LHCN-M2 (cell line): ENCODE results near the gene TRAM2. TPM values are rescaled to one million over a fixed set of nuclear protein-coding genes. Genes with fewer than 3 reads are reported as not detected.
"Not testable (repeated sequence)": the region's sequence is repeated elsewhere in the genome, so short reads cannot be mapped to it uniquely, and the experiment has no call there.

ENCODE experiments used
- DNase-seq: peaks from one replicate; pipeline ENCODE4 v3.0.0-alpha.2; 2012; ENCODE audit warnings: low read depth
- total RNA-seq: library from RNA; depleted of rRNA; stranded (reverse); fragments of >200 nt; gene quantifications from 2 replicates; pipeline ENCODE4 v1.2.3, GENCODE V29; 2014; rRNA removed

The TRAM2 gene
- total RNA-seq, 1 experiment from 2014 or later: 124 TPM

DNA sequence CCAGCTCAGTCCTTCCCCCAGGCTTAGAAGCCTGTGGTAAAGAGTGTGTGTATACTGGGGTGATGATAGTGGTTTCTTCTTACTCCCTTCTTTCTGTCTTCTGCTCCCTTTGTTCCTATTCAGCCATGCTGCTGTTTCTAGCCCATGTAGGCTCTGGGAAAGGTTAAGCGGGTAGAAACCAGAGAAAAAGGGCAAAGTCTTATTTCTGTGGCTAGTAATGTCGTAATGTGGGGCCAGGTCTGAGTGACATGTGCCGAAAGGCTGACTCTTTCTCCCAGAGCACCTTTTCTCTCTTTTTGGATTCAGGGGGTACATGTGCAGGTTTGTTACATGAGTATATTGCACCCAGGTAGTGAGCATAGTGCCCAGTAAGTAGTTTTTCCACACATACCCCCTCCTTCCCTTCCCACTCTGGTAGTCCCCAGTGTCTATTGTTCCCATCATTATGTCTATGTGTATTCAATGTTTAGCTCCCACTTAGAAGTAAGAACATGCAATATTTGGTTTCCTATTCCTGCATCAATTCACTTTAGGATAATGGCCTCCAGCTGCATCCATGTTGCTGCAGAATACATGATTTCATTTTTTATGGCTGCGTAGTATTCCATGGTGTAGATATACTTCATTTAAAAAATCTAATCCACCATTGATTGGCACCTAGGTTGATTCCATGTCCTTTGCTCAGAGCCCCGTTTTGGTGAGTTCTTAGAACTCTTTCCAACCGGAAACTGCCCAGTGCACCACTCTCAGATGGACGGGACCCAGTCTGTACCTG, 82.4 kb downstream of the TRAM2 start:
- no peak for DNase-seq

- DNase-seq: no peak
Measured at GRCh38 chr6:52493669-52494068, 83.2 kb downstream of the TRAM2 start.

DNA sequence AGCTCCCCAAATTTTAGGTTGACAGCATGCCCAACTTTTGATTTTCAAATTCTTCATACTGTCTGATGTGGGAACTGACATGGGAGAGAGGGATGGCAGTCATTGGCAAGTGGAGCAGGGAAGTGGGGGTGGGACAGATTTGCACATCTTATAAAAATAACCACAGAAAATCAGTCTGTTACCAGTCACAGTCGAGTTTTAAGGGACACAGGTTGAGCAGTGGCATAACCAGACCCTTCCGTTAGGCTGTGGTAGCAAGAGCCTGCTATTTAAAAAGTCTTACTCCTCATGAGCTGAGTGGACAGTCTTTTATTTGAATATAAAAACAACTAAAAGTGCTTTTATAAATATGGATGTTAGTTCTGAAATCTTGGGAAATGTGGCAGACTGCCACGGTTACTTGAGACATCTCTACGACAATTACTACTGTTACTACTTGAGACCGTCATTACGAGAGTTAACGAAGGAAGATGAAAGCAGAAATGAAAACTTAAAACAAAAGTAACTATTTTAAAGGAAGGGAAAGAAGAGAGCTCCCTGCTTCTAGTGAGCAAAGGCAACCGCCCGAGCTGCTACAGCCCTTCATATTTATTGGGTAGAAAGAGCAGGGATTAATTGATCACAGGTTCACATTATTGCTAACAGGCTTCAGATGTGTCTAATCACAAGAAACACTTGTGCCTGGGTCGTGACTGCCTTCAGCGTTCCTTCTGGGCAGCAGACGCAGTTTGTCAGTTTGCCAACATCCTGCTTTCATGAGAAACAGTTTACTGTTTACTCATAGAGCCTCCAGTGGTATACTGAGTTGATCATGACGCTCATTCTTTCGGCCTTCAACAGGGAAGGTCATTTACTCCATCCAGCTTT, 85.4 kb downstream of the TRAM2 start:
- no peak for DNase-seq

DNA sequence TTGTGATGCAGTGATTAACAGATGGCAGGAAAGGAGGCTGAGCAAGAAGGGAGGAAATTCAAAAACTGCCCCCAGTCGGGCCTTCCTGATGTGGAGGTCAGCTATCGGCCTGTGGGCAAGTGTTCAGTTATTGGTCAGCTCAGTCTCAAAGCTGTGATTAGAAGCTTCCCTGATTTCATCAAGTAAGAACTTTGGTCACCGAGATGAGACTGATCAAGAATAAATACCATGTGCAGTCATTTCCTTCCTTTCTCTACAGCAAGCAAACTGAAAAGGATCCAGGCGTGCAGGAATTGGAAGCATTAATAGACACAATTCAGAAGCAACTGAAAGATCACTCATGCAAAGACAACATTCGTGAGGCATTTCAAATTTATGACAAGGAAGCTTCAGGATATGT, 87.0 kb downstream of the TRAM2 start:
- no peak for DNase-seq

- no peak for DNase-seq
Measured at GRCh38 chr6:52483671-52484003, 93.2 kb downstream of the TRAM2 start.

- DNase-seq: no peak
Measured at GRCh38 chr6:52482903-52483670, 93.8 kb downstream of the TRAM2 start.

GRCh38 chr6:52475307-52475706, 101.6 kb downstream of the TRAM2 start:
- DNase-seq: no peak

- DNase-seq: no peak
Measured at GRCh38 chr6:52474173-52474572, 102.7 kb downstream of the TRAM2 start.

GRCh38 chr6:52461194-52461593, 115.7 kb downstream of the TRAM2 start:
- not testable (repeated sequence) for DNase-seq

- no peak for DNase-seq
Measured at GRCh38 chr6:52457096-52457495, 119.8 kb downstream of the TRAM2 start.

DNA sequence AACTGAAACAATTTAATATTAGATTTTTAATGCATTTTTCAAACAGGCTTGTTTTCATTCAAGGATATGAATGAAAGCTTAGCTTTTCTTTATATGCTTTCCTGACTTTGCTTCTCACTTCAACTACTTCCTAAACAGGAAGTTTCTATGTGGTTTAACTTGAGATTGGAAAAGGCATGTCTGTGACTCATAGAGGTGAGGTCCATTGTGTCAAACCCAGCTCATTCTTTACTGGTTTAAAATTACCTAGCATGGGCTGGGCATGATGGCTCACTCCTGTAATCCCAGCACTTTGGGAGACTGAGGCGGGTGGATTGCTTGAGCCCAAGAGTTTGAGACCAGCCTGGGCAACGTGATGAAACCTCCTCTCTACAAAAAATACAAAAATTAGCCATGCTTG, 122.3 kb downstream of the TRAM2 start:
- DNase-seq: peak; percentile 20

Other genes starting within 250 kb of the TRAM2 start
- 7.2 and 9.2 TPM in 2 replicates for gene PAQR8, start 214.9 kb downstream of the TRAM2 start, total RNA-seq
- 31.8 and 41.9 TPM in 2 replicates for gene EFHC1, start 156.7 kb downstream of the TRAM2 start, total RNA-seq
- 49.8 and 50.6 TPM in 2 replicates for gene TMEM14A, start 94.1 kb upstream of the TRAM2 start, total RNA-seq
- not detected in 2 replicates for gene GSTA2, start 186.4 kb upstream of the TRAM2 start, total RNA-seq
- not detected in 2 replicates for gene GSTA1, start 226.8 kb upstream of the TRAM2 start, total RNA-seq